Smooth muscle cell (in vitro differentiated cells): ENCODE data around the gene IFI27. TPM values are rescaled to one million over a fixed set of nuclear protein-coding genes. Genes with fewer than 3 reads are reported as not detected.

Source experiments
- DNase-seq: peaks from one replicate; lab custom pipeline; 2025; ENCODE audit not compliant: unreplicated experiment; lab: John Stamatoyannopoulos, UW
- H2AFZ ChIP-seq: fragments of 200-600 bp; sonication (generic); 2 replicates; pipeline ENCODE4 v1.6.0; 2016; ENCODE audit warnings: antibody characterized with exemption, low read depth, mild to moderate bottlenecking
- H3F3A ChIP-seq: fragments of 200-600 bp; sonication (generic); 2 replicates; pipeline ENCODE4 v1.6.0; 2017; ENCODE audit warnings: antibody characterized with exemption, low read depth
- H3K27ac ChIP-seq: fragments of 200-600 bp; sonication (generic); 2 replicates; pipeline ENCODE4 v1.5.1; 2016; ENCODE audit warnings: low read depth, mild to moderate bottlenecking
- H3K27me3 ChIP-seq: fragments of 200-600 bp; sonication (generic); 2 replicates; pipeline ENCODE4 v1.6.1; 2016; ENCODE audit warnings: low read depth, mild to moderate bottlenecking
- H3K36me3 ChIP-seq: fragments of 200-600 bp; sonication (generic); 2 replicates; pipeline ENCODE4 v1.5.1; 2016; ENCODE audit warnings: low read depth
- H3K4me1 ChIP-seq: fragments of 200-600 bp; sonication (generic); 2 replicates; pipeline ENCODE4 v1.5.1; 2016; ENCODE audit warnings: low read depth
- H3K4me2 ChIP-seq: fragments of 200-600 bp; sonication (generic); 2 replicates; pipeline ENCODE4 v1.6.0; 2016; ENCODE audit warnings: mild to moderate bottlenecking
- H3K4me3 ChIP-seq: fragments of 200-600 bp; sonication (generic); 2 replicates; pipeline ENCODE4 v1.5.1; 2016; ENCODE audit warnings: mild to moderate bottlenecking
- H3K79me2 ChIP-seq: fragments of 200-600 bp; sonication (generic); 2 replicates; pipeline ENCODE4 v1.6.0; 2016; ENCODE audit warnings: low read depth, mild to moderate bottlenecking
- H3K9ac ChIP-seq: fragments of 200-600 bp; sonication (generic); 2 replicates; pipeline ENCODE4 v1.6.0; 2016; ENCODE audit warnings: low read depth
- H3K9me3 ChIP-seq: fragments of 200-600 bp; sonication (generic); replicated peaks from 2 replicates; pipeline ENCODE4 v1.5.1; 2016; ENCODE audit warnings: low read depth
- H4K20me1 ChIP-seq: fragments of 200-600 bp; sonication (generic); 2 replicates; pipeline ENCODE4 v1.6.0; 2016; ENCODE audit warnings: low read depth
- CTCF ChIP-seq: fragments of 200-600 bp; sonication (generic); IDR thresholded peaks from 2 replicates; pipeline ENCODE4 v1.5.1; 2017; ENCODE audit warnings: borderline replicate concordance, mild to moderate bottlenecking, antibody characterized with exemption; ENCODE audit not compliant: insufficient read depth, poor library complexity, severe bottlenecking
- WGBS: methylation state at CpG from one replicate; pipeline ENCODE4 v1.1.7; 2016; ENCODE audit warnings: low lambda C conversion rate; 5-methylcytosine and 5-hydroxymethylcytosine counted together
- polyA plus RNA-seq: library from polyadenylated mRNA; unstranded; fragments of >200 nt; fragmentation: Nextera tagmentation; extraction: Ambion mirVana; gene quantifications from 2 replicates; pipeline ENCODE4 v1.2.1, GENCODE V29; 2016
- total RNA-seq: library from RNA; depleted of rRNA; stranded (reverse); fragments of >200 nt; gene quantifications from 2 replicates; pipeline ENCODE4 v1.2.3, GENCODE V29; 2014

The IFI27 gene
- total and polyA plus RNA-seq, 2 experiments from 2014 or later, result 0.40 to 3.1 TPM

GRCh38 chr14:94121485-94121884 lies 10.9 kb downstream of the IFI27 start:
- Histone ChIP-seq H3K4me1 (no peaks in the 10 kb centered on the region), H4K20me1 (no peaks in the 10 kb centered on the region), H3F3A (no peaks in the 10 kb centered on the region), H3K27ac (no peak overlapping the region), H3K9ac (no peak overlapping the region), H3K79me2 (no peaks in the 10 kb centered on the region), H2AFZ (no peak overlapping the region), H3K4me2 (no peak overlapping the region), H3K9me3 (no peaks in the 10 kb centered on the region), H3K4me3 (no peak overlapping the region), H3K27me3 (no peaks in the 10 kb centered on the region), H3K36me3 (no peaks in the 10 kb centered on the region)
- 69% methylated on average over 3 of the region's 3 CpGs for WGBS
- TF ChIP-seq CTCF, result no peak
- DNase-seq, result no peak

- Histone ChIP-seq H3K27me3 (no peaks in the 10 kb centered on the region), H2AFZ (no peak overlapping the region), H3K27ac (no peak overlapping the region), H3K4me2 (no peak overlapping the region), H3K9ac (no peak overlapping the region), H3K4me1 (no peaks in the 10 kb centered on the region), H3F3A (no peaks in the 10 kb centered on the region), H3K9me3 (no peaks in the 10 kb centered on the region), H4K20me1 (no peaks in the 10 kb centered on the region), H3K36me3 (no peaks in the 10 kb centered on the region), H3K4me3 (no peak overlapping the region), H3K79me2 (no peaks in the 10 kb centered on the region)
- no peak for DNase-seq
- 72% methylated on average over 3 of the region's 3 CpGs for WGBS
- TF ChIP-seq CTCF, result no peak
Observed at GRCh38 chr14:94122438-94122837, 11.9 kb downstream of the IFI27 start.

- Histone ChIP-seq H3K9me3 (no peaks in the 10 kb centered on the region), H3F3A (no peaks in the 10 kb centered on the region), H3K36me3 (no peaks in the 10 kb centered on the region), H3K27me3 (no peaks in the 10 kb centered on the region), H2AFZ (no peak overlapping the region), H3K4me1 (no peaks in the 10 kb centered on the region), H4K20me1 (no peaks in the 10 kb centered on the region), H3K4me2 (no peak overlapping the region), H3K79me2 (no peaks in the 10 kb centered on the region), H3K9ac (no peak overlapping the region), H3K27ac (no peak overlapping the region), H3K4me3 (no peak overlapping the region)
- 91% methylated on average over 9 of the region's 9 CpGs for WGBS
- TF ChIP-seq CTCF, result no peak
- DNase-seq, result no peak
Observed at GRCh38 chr14:94123296-94123695, 12.8 kb downstream of the IFI27 start.

- Histone ChIP-seq H3K4me1 (no peaks in the 10 kb centered on the region), H3F3A (no peaks in the 10 kb centered on the region), H3K27ac (no peak overlapping the region), H3K9me3 (no peaks in the 10 kb centered on the region), H3K36me3 (no peaks in the 10 kb centered on the region), H3K9ac (no peak overlapping the region), H2AFZ (no peak overlapping the region), H3K4me2 (no peak overlapping the region), H3K79me2 (no peaks in the 10 kb centered on the region), H3K27me3 (no peaks in the 10 kb centered on the region), H4K20me1 (no peaks in the 10 kb centered on the region), H3K4me3 (no peak overlapping the region)
- WGBS, result 85% methylated on average over 1 of the region's 1 CpG
- TF ChIP-seq CTCF, result no peak
- no peak for DNase-seq
Observed at GRCh38 chr14:94123868-94124267, 13.3 kb downstream of the IFI27 start.
